ENCODE results near the gene COX7B2.

DNA sequence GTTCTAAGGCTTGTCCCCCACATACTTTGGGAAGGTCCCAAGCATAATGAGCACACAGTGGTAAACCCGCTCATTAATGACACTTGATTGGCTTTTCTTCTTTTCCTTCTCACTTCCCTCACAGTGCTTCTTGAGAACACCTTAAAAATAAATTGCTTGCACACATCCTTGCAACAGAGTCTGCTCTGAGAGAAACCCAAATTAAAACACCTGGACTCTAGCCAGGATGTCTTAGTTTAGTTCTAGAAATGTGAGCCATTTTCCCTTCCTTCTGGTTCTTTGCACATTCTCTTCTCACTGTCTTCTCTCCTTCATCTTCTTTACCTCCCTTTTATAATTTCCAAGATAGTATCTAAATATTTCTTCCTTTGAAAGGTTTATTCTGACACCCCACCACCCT lies 35.3 kb upstream of the COX7B2 start:
- TF ChIP-seq, protein P1, sequence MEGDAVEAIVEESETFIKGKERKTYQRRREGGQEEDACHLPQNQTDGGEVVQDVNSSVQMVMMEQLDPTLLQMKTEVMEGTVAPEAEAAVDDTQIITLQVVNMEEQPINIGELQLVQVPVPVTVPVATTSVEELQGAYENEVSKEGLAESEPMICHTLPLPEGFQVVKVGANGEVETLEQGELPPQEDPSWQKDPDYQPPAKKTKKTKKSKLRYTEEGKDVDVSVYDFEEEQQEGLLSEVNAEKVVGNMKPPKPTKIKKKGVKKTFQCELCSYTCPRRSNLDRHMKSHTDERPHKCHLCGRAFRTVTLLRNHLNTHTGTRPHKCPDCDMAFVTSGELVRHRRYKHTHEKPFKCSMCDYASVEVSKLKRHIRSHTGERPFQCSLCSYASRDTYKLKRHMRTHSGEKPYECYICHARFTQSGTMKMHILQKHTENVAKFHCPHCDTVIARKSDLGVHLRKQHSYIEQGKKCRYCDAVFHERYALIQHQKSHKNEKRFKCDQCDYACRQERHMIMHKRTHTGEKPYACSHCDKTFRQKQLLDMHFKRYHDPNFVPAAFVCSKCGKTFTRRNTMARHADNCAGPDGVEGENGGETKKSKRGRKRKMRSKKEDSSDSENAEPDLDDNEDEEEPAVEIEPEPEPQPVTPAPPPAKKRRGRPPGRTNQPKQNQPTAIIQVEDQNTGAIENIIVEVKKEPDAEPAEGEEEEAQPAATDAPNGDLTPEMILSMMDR (IDR thresholded peaks at IDR 0.05; ENCODE audit: low read depth, low read length, missing input control), result no peak
- TF ChIP-seq SP1 (IDR thresholded peaks at IDR 0.05), result no peak
- TF ChIP-seq TAF1 (conservative IDR thresholded peaks at IDR 0.05), result no peak
- TF ChIP-seq JUND (IDR thresholded peaks at IDR 0.05), result no peak
- no peak for TF ChIP-seq RAD21 (IDR thresholded peaks at IDR 0.05)
- TF ChIP-seq YY1 (IDR thresholded peaks at IDR 0.05), result no peak
- TF ChIP-seq, protein P2, sequence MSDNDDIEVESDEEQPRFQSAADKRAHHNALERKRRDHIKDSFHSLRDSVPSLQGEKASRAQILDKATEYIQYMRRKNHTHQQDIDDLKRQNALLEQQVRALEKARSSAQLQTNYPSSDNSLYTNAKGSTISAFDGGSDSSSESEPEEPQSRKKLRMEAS (IDR thresholded peaks at IDR 0.05), result no peak
- no peak for TF ChIP-seq EGR1 (IDR thresholded peaks at IDR 0.05; ENCODE audit: low read depth in 2 of 2)
- no peak for TF ChIP-seq HNF4A (conservative IDR thresholded peaks at IDR 0.05)
- TF ChIP-seq, protein P3, sequence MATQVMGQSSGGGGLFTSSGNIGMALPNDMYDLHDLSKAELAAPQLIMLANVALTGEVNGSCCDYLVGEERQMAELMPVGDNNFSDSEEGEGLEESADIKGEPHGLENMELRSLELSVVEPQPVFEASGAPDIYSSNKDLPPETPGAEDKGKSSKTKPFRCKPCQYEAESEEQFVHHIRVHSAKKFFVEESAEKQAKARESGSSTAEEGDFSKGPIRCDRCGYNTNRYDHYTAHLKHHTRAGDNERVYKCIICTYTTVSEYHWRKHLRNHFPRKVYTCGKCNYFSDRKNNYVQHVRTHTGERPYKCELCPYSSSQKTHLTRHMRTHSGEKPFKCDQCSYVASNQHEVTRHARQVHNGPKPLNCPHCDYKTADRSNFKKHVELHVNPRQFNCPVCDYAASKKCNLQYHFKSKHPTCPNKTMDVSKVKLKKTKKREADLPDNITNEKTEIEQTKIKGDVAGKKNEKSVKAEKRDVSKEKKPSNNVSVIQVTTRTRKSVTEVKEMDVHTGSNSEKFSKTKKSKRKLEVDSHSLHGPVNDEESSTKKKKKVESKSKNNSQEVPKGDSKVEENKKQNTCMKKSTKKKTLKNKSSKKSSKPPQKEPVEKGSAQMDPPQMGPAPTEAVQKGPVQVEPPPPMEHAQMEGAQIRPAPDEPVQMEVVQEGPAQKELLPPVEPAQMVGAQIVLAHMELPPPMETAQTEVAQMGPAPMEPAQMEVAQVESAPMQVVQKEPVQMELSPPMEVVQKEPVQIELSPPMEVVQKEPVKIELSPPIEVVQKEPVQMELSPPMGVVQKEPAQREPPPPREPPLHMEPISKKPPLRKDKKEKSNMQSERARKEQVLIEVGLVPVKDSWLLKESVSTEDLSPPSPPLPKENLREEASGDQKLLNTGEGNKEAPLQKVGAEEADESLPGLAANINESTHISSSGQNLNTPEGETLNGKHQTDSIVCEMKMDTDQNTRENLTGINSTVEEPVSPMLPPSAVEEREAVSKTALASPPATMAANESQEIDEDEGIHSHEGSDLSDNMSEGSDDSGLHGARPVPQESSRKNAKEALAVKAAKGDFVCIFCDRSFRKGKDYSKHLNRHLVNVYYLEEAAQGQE (IDR thresholded peaks at IDR 0.05), result no peak
- TF ChIP-seq RXRA (IDR thresholded peaks at IDR 0.05), result no peak
- no peak for TF ChIP-seq GABPA (IDR thresholded peaks at IDR 0.05 in 1 of 2, conservative IDR thresholded peaks at IDR 0.05 in 1 of 2)

Data from liver (tissue), 3 donors.